Mucosa of gallbladder (tissue), 1 donor: Measurements from ENCODE around the gene BBS12. TPM values are rescaled to one million over a fixed set of nuclear protein-coding genes. Genes with fewer than 3 reads are reported as not detected.

Source experiments
- total RNA-seq: library from RNA; stranded (reverse); gene quantifications from one replicate; pipeline ENCODE4 v1.2.1, GENCODE V29; 2021
- donor health status: DM: no; HTN: no; CAD: no.

Gene BBS12
- total RNA-seq, 1 donor from 2014 or later, result 4.1 TPM

Other genes with a start within 250 kb of the BBS12 start
- gene IL21, start 111.6 kb upstream of the BBS12 start, total RNA-seq, result not detected
- gene FGF2, start 94.1 kb downstream of the BBS12 start, total RNA-seq, result 11.9 TPM
- gene NUDT6, start 189.9 kb downstream of the BBS12 start, total RNA-seq, result 3.5 TPM